ENCODE results near the gene KLHL33.

- TF ChIP-seq EZH2 (IDR thresholded peaks at IDR 0.05; ENCODE audit: borderline replicate concordance, low read depth, low read length, severe bottlenecking) = no peak
- no peak for TF ChIP-seq CTCF (IDR thresholded peaks at IDR 0.05; ENCODE audit: extremely low read depth in 1 of 2, insufficient read depth in 1 of 2, low read depth in 1 of 2, low read length in 2 of 2)
- TF ChIP-seq POLR2A (IDR thresholded peaks at IDR 0.05; ENCODE audit: low read depth, low read length) = no peak
- TF ChIP-seq FOS (IDR thresholded peaks at IDR 0.05; ENCODE audit: borderline replicate concordance, insufficient read depth, low read length) = no peak
- TF ChIP-seq POLR2AphosphoS5 (IDR thresholded peaks at IDR 0.05; ENCODE audit: insufficient read depth, low read depth, low read length) = no peak
- no peak for TF ChIP-seq MAX (IDR thresholded peaks at IDR 0.05; ENCODE audit: insufficient read depth, insufficient read length)
These were observed 32.8 kb upstream of the KLHL33 start for GRCh38 chr14:20468764-20469241.
